ENCODE results near the gene RND1.
A peak's percentile ranks its signal among the peaks of the same experiment; 100 is the strongest.

Gene RND1

GRCh38 chr12:48816143-48816854 is 49.4 kb downstream of the RND1 start:
- no peaks in the 10 kb centered on the region for H4K20me1 ChIP-seq (ENCODE audit: control insufficient read depth, insufficient read depth, low read depth, low read length)
- no peaks in the 10 kb centered on the region for H3K36me3 ChIP-seq (ENCODE audit: control insufficient read depth, low read length)
- H3F3A ChIP-seq (ENCODE audit: control insufficient read depth, insufficient read depth) = peaks cover 10% of the 10 kb centered on the region; the same call in 1 of the 2 replicates
- H3K27ac ChIP-seq (ENCODE audit: low read depth, low read length) = no peak overlapping the region
- TF ChIP-seq EZH2phosphoT487 (IDR thresholded peaks at IDR 0.05; ENCODE audit: borderline replicate concordance, low read length) = no peak
- TF ChIP-seq, protein P1, sequence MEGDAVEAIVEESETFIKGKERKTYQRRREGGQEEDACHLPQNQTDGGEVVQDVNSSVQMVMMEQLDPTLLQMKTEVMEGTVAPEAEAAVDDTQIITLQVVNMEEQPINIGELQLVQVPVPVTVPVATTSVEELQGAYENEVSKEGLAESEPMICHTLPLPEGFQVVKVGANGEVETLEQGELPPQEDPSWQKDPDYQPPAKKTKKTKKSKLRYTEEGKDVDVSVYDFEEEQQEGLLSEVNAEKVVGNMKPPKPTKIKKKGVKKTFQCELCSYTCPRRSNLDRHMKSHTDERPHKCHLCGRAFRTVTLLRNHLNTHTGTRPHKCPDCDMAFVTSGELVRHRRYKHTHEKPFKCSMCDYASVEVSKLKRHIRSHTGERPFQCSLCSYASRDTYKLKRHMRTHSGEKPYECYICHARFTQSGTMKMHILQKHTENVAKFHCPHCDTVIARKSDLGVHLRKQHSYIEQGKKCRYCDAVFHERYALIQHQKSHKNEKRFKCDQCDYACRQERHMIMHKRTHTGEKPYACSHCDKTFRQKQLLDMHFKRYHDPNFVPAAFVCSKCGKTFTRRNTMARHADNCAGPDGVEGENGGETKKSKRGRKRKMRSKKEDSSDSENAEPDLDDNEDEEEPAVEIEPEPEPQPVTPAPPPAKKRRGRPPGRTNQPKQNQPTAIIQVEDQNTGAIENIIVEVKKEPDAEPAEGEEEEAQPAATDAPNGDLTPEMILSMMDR (IDR thresholded peaks at IDR 0.05; ENCODE audit: low read depth, low read length, poor library complexity, severe bottlenecking) = no peak
- H3K4me2 ChIP-seq (ENCODE audit: low read length) = peak overlapping the region; percentile 86
- H3K9me3 ChIP-seq (ENCODE audit: control insufficient read depth, insufficient read depth, low read length) = no peaks in the 10 kb centered on the region
- H3K9me2 ChIP-seq (replicated peaks; ENCODE audit: control insufficient read depth, low read length) = no peaks in the 10 kb centered on the region
- peak overlapping the region; percentile 76 for H3K4me3 ChIP-seq (ENCODE audit: low read length)
- peaks cover 33% of the 10 kb centered on the region for H3K4me1 ChIP-seq (ENCODE audit: control insufficient read depth, low read length)
- no peaks in the 10 kb centered on the region for H3K79me2 ChIP-seq (ENCODE audit: control insufficient read depth, low read length)
- peaks cover 20% of the 10 kb centered on the region for H3K27me3 ChIP-seq (ENCODE audit: control insufficient read depth, low read length)

DNA sequence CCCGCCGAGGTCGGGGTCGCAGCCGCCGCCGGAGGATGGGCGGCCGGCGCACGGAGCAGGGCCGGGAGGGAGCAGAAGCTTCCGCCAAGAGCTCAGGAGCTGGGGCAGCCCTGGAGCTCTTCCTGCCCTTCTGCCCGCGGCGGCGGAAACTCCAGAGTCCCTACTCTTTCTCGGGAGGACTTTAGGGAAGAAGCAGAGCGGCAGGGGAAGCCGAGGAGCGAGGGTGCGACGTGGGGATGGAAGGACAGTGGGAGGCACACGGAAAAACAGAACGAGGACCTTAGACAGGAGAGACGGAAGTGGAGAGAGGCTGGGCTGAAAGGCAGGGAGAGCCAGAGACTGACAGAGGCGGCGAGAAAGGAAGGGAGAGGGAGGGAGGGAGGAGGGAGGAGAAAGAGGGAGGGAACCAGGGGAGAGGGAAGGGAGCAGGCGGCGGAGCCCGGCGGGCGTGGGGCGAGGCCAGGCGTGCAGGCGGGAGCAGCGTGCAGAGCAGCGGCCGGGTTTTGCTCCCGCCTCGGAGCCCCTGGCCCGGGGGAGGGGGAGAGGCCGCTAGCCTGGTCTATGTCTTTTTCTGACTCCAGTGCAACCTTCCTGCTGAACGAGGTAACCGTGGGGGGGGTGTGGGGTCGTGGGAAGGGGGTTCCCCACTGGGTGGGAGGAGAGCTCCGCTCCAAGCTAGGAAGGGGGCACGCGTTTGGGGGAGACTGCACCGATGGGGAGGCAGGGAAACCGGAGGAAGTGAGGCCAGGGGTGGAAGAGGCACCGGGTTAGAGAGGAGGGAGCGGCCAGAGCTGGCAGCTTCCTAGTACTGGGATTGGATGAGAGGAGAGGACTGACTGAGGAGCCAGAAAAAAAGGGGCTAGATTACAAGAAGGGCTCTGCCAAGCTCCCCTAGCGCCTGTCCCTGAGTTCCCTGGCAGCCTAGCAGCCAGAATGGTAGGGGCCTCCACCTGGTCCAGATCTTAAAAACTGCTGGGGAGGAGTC is 50.3 kb downstream of the RND1 start:
- no peaks in the 10 kb centered on the region for H3K9me2 ChIP-seq (replicated peaks; ENCODE audit: control insufficient read depth, low read length)
- no peaks in the 10 kb centered on the region for H3K79me2 ChIP-seq (ENCODE audit: control insufficient read depth, low read length)
- peak overlapping the region; percentile 86 for H3K4me2 ChIP-seq (ENCODE audit: low read length)
- peaks cover 33% of the 10 kb centered on the region for H3K4me1 ChIP-seq (ENCODE audit: control insufficient read depth, low read length)
- peak overlapping the region; percentile 76 for H3K4me3 ChIP-seq (ENCODE audit: low read length)
- peaks cover 10% of the 10 kb centered on the region; the same call in 1 of the 2 replicates for H3F3A ChIP-seq (ENCODE audit: control insufficient read depth, insufficient read depth)
- no peaks in the 10 kb centered on the region for H3K36me3 ChIP-seq (ENCODE audit: control insufficient read depth, low read length)
- peak overlapping the region; percentile 79 for H3K27ac ChIP-seq (ENCODE audit: low read depth, low read length)
- no peaks in the 10 kb centered on the region for H3K9me3 ChIP-seq (ENCODE audit: control insufficient read depth, insufficient read depth, low read length)
- no peaks in the 10 kb centered on the region for H4K20me1 ChIP-seq (ENCODE audit: control insufficient read depth, insufficient read depth, low read depth, low read length)
- no peak for TF ChIP-seq EZH2phosphoT487 (IDR thresholded peaks at IDR 0.05; ENCODE audit: borderline replicate concordance, low read length)
- TF ChIP-seq, protein P1 (IDR thresholded peaks at IDR 0.05; ENCODE audit: low read depth, low read length, poor library complexity, severe bottlenecking) = no peak
- H3K27me3 ChIP-seq (ENCODE audit: control insufficient read depth, low read length) = peaks cover 20% of the 10 kb centered on the region

DNA sequence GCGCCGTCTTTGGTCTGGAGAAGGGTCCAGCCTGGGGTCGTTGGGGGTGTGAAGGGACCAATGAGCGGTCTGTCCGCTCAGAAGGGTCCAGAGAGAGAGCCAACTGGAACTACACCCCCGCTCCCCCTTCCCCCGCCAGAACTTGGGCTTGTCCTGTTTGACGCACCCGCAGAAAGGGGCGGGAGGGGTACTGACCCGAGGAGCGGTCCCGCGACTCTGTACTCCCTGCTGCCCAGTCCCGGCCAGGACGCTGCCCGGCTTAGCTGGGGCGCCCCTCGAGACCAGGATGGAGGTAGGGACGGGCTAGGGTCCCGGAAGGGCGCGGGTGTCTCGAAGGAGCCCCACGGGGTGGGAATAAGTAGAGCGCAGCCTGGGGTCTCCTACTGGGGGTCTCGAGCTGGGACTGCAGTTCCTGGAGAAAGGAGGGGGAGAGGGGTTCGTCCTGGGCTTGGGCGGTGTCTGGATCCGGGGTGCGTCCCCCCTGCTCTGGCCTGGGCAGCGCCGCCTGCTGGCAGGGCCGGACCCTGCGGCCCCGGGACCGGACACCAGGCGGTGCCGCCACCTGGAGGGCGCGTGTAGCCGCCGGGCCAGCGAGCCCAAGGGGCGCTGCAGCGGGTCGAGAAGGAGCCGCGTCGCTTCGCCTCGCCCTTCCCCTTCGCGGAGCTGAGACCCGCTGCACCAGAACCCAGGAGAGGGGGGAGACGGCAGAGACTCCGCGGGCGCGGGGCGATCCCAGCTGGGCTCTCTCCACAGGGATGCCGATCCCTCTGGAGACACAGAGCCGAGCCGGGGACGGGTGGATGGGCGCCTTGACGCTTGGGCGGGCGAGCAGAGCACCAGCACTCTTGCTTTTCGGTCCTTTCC is 51.2 kb downstream of the RND1 start:
- peaks cover 33% of the 10 kb centered on the region for H3K4me1 ChIP-seq (ENCODE audit: control insufficient read depth, low read length)
- TF ChIP-seq, protein P1 (IDR thresholded peaks at IDR 0.05; ENCODE audit: low read depth, low read length, poor library complexity, severe bottlenecking) = peak; percentile 98
- no peak for TF ChIP-seq EZH2phosphoT487 (IDR thresholded peaks at IDR 0.05; ENCODE audit: borderline replicate concordance, low read length)
- H3K36me3 ChIP-seq (ENCODE audit: control insufficient read depth, low read length) = no peaks in the 10 kb centered on the region
- no peaks in the 10 kb centered on the region for H4K20me1 ChIP-seq (ENCODE audit: control insufficient read depth, insufficient read depth, low read depth, low read length)
- H3K79me2 ChIP-seq (ENCODE audit: control insufficient read depth, low read length) = no peaks in the 10 kb centered on the region
- H3K9me3 ChIP-seq (ENCODE audit: control insufficient read depth, insufficient read depth, low read length) = no peaks in the 10 kb centered on the region
- peaks cover 10% of the 10 kb centered on the region; the same call in 1 of the 2 replicates for H3F3A ChIP-seq (ENCODE audit: control insufficient read depth, insufficient read depth)
- H3K4me3 ChIP-seq (ENCODE audit: low read length) = peak overlapping the region; percentile 76
- H3K27me3 ChIP-seq (ENCODE audit: control insufficient read depth, low read length) = peaks cover 20% of the 10 kb centered on the region
- H3K9me2 ChIP-seq (replicated peaks; ENCODE audit: control insufficient read depth, low read length) = no peaks in the 10 kb centered on the region
- peak overlapping the region; percentile 79 for H3K27ac ChIP-seq (ENCODE audit: low read depth, low read length)
- peak overlapping the region; percentile 86 for H3K4me2 ChIP-seq (ENCODE audit: low read length)
